Epithelial cell of proximal tubule (primary cell): ENCODE data around the gene SPATC1L. TPM values are rescaled to one million over a fixed set of nuclear protein-coding genes. Genes with fewer than 3 reads are reported as not detected.
A peak's percentile ranks its signal among the peaks of the same experiment; 100 is the strongest.

Source experiments
- DNase-seq: peaks from one replicate; pipeline ENCODE4 v3.0.0-alpha.2; 2011; ENCODE audit warnings: low read depth
- H3K4me3 ChIP-seq: 2 replicates; pipeline ENCODE4 v1.5.1; 2011; ENCODE audit warnings: low read depth, mild to moderate bottlenecking, low read length
- CTCF ChIP-seq: conservative IDR thresholded peaks from 2 replicates; pipeline ENCODE4 v1.5.1; 2012; ENCODE audit warnings: low read depth, mild to moderate bottlenecking, low read length
- total RNA-seq: library from RNA; depleted of rRNA; stranded (reverse); fragments of >200 nt; gene quantifications from 2 replicates; pipeline ENCODE4 v1.2.3, GENCODE V29; 2015

Gene SPATC1L
- 15.6 and 22.0 TPM in 2 replicates for total RNA-seq

- DNase-seq, result peak; percentile 9
- no peak for TF ChIP-seq CTCF
- H3K4me3 ChIP-seq, result peak within 1 kb of the TSS; percentile 86
These were observed at the start of gene SPATC1L for GRCh38 chr21:46183910-46184624. TSS of gene SPATC1L (minus strand) at chr21:46184459. CDS start at chr21:46182816, 1,643 bp downstream.

GRCh38 chr21:46229923-46230260 lies 45.6 kb upstream of the SPATC1L start:
- peak overlapping the region; percentile 66 for H3K4me3 ChIP-seq
- DNase-seq, result no peak
- TF ChIP-seq CTCF, result no peak

- no peak for DNase-seq
- H3K4me3 ChIP-seq, result peak overlapping the region; percentile 66
- TF ChIP-seq CTCF, result peak; percentile 41
These were observed 45.1 kb upstream of the SPATC1L start for GRCh38 chr21:46229133-46229922.

- peak; percentile 52 for DNase-seq
- TF ChIP-seq CTCF, result no peak
- H3K4me3 ChIP-seq, result peak within 1 kb of the TSS; percentile 67
These were observed 44.2 kb upstream of the SPATC1L start, which contains the start of gene LSS for GRCh38 chr21:46228345-46229051. TSS of gene LSS (minus strand) at chr21:46228774. CDS start at chr21:46228745, 29 bp downstream.

GRCh38 chr21:46227811-46228344 lies 43.6 kb upstream of the SPATC1L start:
- peak overlapping the region; percentile 67 for H3K4me3 ChIP-seq
- DNase-seq, result no peak
- no peak for TF ChIP-seq CTCF

- no peak for TF ChIP-seq CTCF
- H3K4me3 ChIP-seq, result peak overlapping the region; percentile 67
- peak; percentile 16 for DNase-seq
These were observed 42.8 kb upstream of the SPATC1L start for GRCh38 chr21:46226920-46227599.
